ENCODE results near the gene MTERF2. TPM values are rescaled to one million over a fixed set of nuclear protein-coding genes. Genes with fewer than 3 reads are reported as not detected.

MTERF2 gene
- total and polyA plus RNA-seq, 5 donors: 29.5 to 45.1 (median 36.4) TPM

- intact Hi-C loops (cut with DNase I): no loop called here
- Histone ChIP-seq H3K27ac (ENCODE audit: low read length) (peak overlapping the region; percentile 90), H3K27me3 (ENCODE audit: control insufficient read depth, insufficient read depth) (no peaks in the 10 kb centered on the region), H3K4me3 (ENCODE audit: low read length) (no peak overlapping the region), H3K9me3 (ENCODE audit: control insufficient read depth, low read length) (no peaks in the 10 kb centered on the region), H3K4me1 (ENCODE audit: control insufficient read depth, insufficient read depth, low read length) (peaks cover 2% of the 10 kb centered on the region)
- ATAC-seq (peak; percentile 69 to 82), DNase-seq (no peak)
- 77% methylated on average over 3 of the region's 3 CpGs for WGBS
Measured at GRCh38 chr12:106975993-106976658, 10.8 kb downstream of the MTERF2 start.

- no peak overlapping the region for H3K27ac ChIP-seq (ENCODE audit: low read length)
- peaks cover 2% of the 10 kb centered on the region for H3K4me1 ChIP-seq (ENCODE audit: control insufficient read depth, insufficient read depth, low read length)
- intact Hi-C loops (cut with DNase I): no loop called here
- 93% methylated on average over 8 of the region's 8 CpGs for WGBS
- H3K27me3 ChIP-seq (ENCODE audit: control insufficient read depth, insufficient read depth): no peaks in the 10 kb centered on the region
- no peaks in the 10 kb centered on the region for H3K9me3 ChIP-seq (ENCODE audit: control insufficient read depth, low read length)
- H3K4me3 ChIP-seq (ENCODE audit: low read length): no peak overlapping the region
- DNase-seq (no peak), ATAC-seq (no peak)
Measured at GRCh38 chr12:106975098-106975497, 11.8 kb downstream of the MTERF2 start.

- H3K4me3 ChIP-seq (ENCODE audit: low read length): no peak overlapping the region
- no peaks in the 10 kb centered on the region for H3K27me3 ChIP-seq (ENCODE audit: control insufficient read depth, insufficient read depth)
- WGBS: 82% methylated on average over 3 of the region's 3 CpGs
- ATAC-seq (no peak), DNase-seq (no peak)
- H3K9me3 ChIP-seq (ENCODE audit: control insufficient read depth, low read length): no peaks in the 10 kb centered on the region
- intact Hi-C loops (cut with DNase I): no loop called here
- no peak overlapping the region for H3K27ac ChIP-seq (ENCODE audit: low read length)
- peaks cover 2% of the 10 kb centered on the region for H3K4me1 ChIP-seq (ENCODE audit: control insufficient read depth, insufficient read depth, low read length)
Measured at GRCh38 chr12:106974511-106974910, 12.4 kb downstream of the MTERF2 start.

GRCh38 chr12:106973545-106973944, 13.4 kb downstream of the MTERF2 start:
- no peak for ATAC-seq
- Histone ChIP-seq H3K27ac (ENCODE audit: low read length) (no peak overlapping the region), H3K4me1 (ENCODE audit: control insufficient read depth, insufficient read depth, low read length) (peaks cover 2% of the 10 kb centered on the region), H3K4me3 (ENCODE audit: low read length) (no peak overlapping the region), H3K9me3 (ENCODE audit: control insufficient read depth, low read length) (no peaks in the 10 kb centered on the region), H3K27me3 (ENCODE audit: control insufficient read depth, insufficient read depth) (no peaks in the 10 kb centered on the region)
- DNase-seq: no peak
- intact Hi-C loops (cut with DNase I): no loop called here

- peaks cover 2% of the 10 kb centered on the region for H3K4me1 ChIP-seq (ENCODE audit: control insufficient read depth, insufficient read depth, low read length)
- H3K4me3 ChIP-seq (ENCODE audit: low read length): no peak overlapping the region
- ATAC-seq (no peak), DNase-seq (no peak)
- H3K27me3 ChIP-seq (ENCODE audit: control insufficient read depth, insufficient read depth): no peaks in the 10 kb centered on the region
- no peak overlapping the region for H3K27ac ChIP-seq (ENCODE audit: low read length)
- 95% methylated on average over 2 of the region's 2 CpGs for WGBS
- no peaks in the 10 kb centered on the region for H3K9me3 ChIP-seq (ENCODE audit: control insufficient read depth, low read length)
- intact Hi-C loops (cut with DNase I): no loop called here
Measured at GRCh38 chr12:106971065-106971464, 15.9 kb downstream of the MTERF2 start.

- ATAC-seq (no peak), DNase-seq (no peak)
- Histone ChIP-seq H3K4me1 (ENCODE audit: control insufficient read depth, insufficient read depth, low read length) (peaks cover 1% of the 10 kb centered on the region), H3K9me3 (ENCODE audit: control insufficient read depth, low read length) (no peaks in the 10 kb centered on the region), H3K27me3 (ENCODE audit: control insufficient read depth, insufficient read depth) (no peaks in the 10 kb centered on the region), H3K4me3 (ENCODE audit: low read length) (no peak overlapping the region), H3K27ac (ENCODE audit: low read length) (no peak overlapping the region)
- intact Hi-C loops (cut with DNase I): no loop called here
- WGBS: 77% methylated on average over 2 of the region's 2 CpGs
Measured at GRCh38 chr12:106964526-106964925, 22.4 kb downstream of the MTERF2 start.

- Histone ChIP-seq H3K4me1 (ENCODE audit: control insufficient read depth, insufficient read depth, low read length) (peaks cover 1% of the 10 kb centered on the region), H3K4me3 (ENCODE audit: low read length) (no peak overlapping the region), H3K27ac (ENCODE audit: low read length) (no peak overlapping the region), H3K9me3 (ENCODE audit: control insufficient read depth, low read length) (no peaks in the 10 kb centered on the region), H3K27me3 (ENCODE audit: control insufficient read depth, insufficient read depth) (no peaks in the 10 kb centered on the region)
- WGBS: 60% methylated on average over 3 of the region's 3 CpGs
- no peak for ATAC-seq
- no peak for DNase-seq
- intact Hi-C loops (cut with DNase I): no loop called here
Measured at GRCh38 chr12:106962286-106962685, 24.7 kb downstream of the MTERF2 start.

GRCh38 chr12:106960443-106960842, 26.5 kb downstream of the MTERF2 start:
- H3K27ac ChIP-seq (ENCODE audit: low read length): no peak overlapping the region
- no peak overlapping the region for H3K4me3 ChIP-seq (ENCODE audit: low read length)
- 52% methylated on average over 3 of the region's 3 CpGs for WGBS
- no peaks in the 10 kb centered on the region for H3K9me3 ChIP-seq (ENCODE audit: control insufficient read depth, low read length)
- DNase-seq (no peak), ATAC-seq (no peak)
- peaks cover 1% of the 10 kb centered on the region for H3K4me1 ChIP-seq (ENCODE audit: control insufficient read depth, insufficient read depth, low read length)
- intact Hi-C loops (cut with DNase I): no loop called here
- H3K27me3 ChIP-seq (ENCODE audit: control insufficient read depth, insufficient read depth): no peaks in the 10 kb centered on the region

GRCh38 chr12:106957583-106957982, 29.4 kb downstream of the MTERF2 start:
- no peaks in the 10 kb centered on the region for H3K27me3 ChIP-seq (ENCODE audit: control insufficient read depth, insufficient read depth)
- DNase-seq (no peak), ATAC-seq (no peak)
- H3K27ac ChIP-seq (ENCODE audit: low read length): no peak overlapping the region
- intact Hi-C loops (cut with DNase I): loop anchor here in 2 of 4 donors (10.0 kb wide), 1 partner anchor 137 kb away; the partner anchor contains the start of gene CRY1 (in 2 of the 2)
- H3K4me1 ChIP-seq (ENCODE audit: control insufficient read depth, insufficient read depth, low read length): peaks cover 1% of the 10 kb centered on the region
- peak overlapping the region; percentile 80 for H3K4me3 ChIP-seq (ENCODE audit: low read length)
- no peaks in the 10 kb centered on the region for H3K9me3 ChIP-seq (ENCODE audit: control insufficient read depth, low read length)
- 7% methylated on average over 1 of the region's 1 CpG for WGBS

GRCh38 chr12:106956048-106956578, 30.8 kb downstream of the MTERF2 start:
- Histone ChIP-seq H3K27ac (ENCODE audit: low read length) (peak overlapping the region; percentile 95), H3K4me1 (ENCODE audit: control insufficient read depth, insufficient read depth, low read length) (no peaks in the 10 kb centered on the region), H3K27me3 (ENCODE audit: control insufficient read depth, insufficient read depth) (no peaks in the 10 kb centered on the region), H3K9me3 (ENCODE audit: control insufficient read depth, low read length) (no peaks in the 10 kb centered on the region), H3K4me3 (ENCODE audit: low read length) (peak overlapping the region; percentile 80)
- intact Hi-C loops (cut with DNase I): loop anchor here in 2 of 4 donors (10.0 kb wide), 1 partner anchor 139 kb away; the partner anchor contains the start of gene CRY1 (in 2 of the 2)
- peak; percentile 78 to 92 (median 86) for DNase-seq
- under 1% methylated on average over 34 of the region's 34 CpGs for WGBS
- peak; percentile 65 to 68 for ATAC-seq

GRCh38 chr12:106955377-106956047, 31.4 kb downstream of the MTERF2 start, which contains the start of gene TMEM263:
Gene TMEM263, plus strand, starts transcription at chr12:106955907. Its CDS starts 11,210 bp downstream, at chr12:106967117.
- intact Hi-C loops (cut with DNase I): loop anchor here in 2 of 4 donors (10.0 kb wide), 1 partner anchor 139 kb away; the partner anchor contains the start of gene CRY1 (in 2 of the 2)

More at GRCh38 chr12:106955377-106956047, 31.4 kb downstream of the MTERF2 start, which contains the start of gene TMEM263:
- DNase-seq: peak; percentile 97 to 99 (median 98)
- no peaks in the 10 kb centered on the region for H3K27me3 ChIP-seq (ENCODE audit: control insufficient read depth, insufficient read depth)
- H3K9me3 ChIP-seq (ENCODE audit: control insufficient read depth, low read length): no peaks in the 10 kb centered on the region
- peak; percentile 95 to 96 for ATAC-seq
- H3K27ac ChIP-seq (ENCODE audit: low read length): peak within 1 kb of the TSS; percentile 95
- no peaks in the 10 kb centered on the region for H3K4me1 ChIP-seq (ENCODE audit: control insufficient read depth, insufficient read depth, low read length)
- peak within 1 kb of the TSS; percentile 80 for H3K4me3 ChIP-seq (ENCODE audit: low read length)
- WGBS: under 1% methylated on average over 88 of the region's 88 CpGs
